Ectodermal cell (in vitro differentiated cells): Measurements from ENCODE around the gene DDOST.

ENCODE experiments used
- H3K27ac ChIP-seq: 2 replicates; pipeline ENCODE4 v1.7.0; 2013; ENCODE audit warnings: mild to moderate bottlenecking, low read depth, low read length; ENCODE audit not compliant: insufficient read depth, poor library complexity, severe bottlenecking
- H3K27me3 ChIP-seq: 2 replicates; pipeline ENCODE4 v1.7.0; 2013; ENCODE audit warnings: mild to moderate bottlenecking, low read length; ENCODE audit not compliant: insufficient read depth, control insufficient read depth, poor library complexity, severe bottlenecking
- H3K36me3 ChIP-seq: one replicate; pipeline ENCODE4 v1.7.0; 2013; ENCODE audit warnings: low read length; ENCODE audit not compliant: control insufficient read depth, insufficient read depth
- H3K4me1 ChIP-seq: one replicate; pipeline ENCODE4 v1.7.0; 2013; ENCODE audit warnings: low read length; ENCODE audit not compliant: control insufficient read depth, insufficient read depth
- H3K4me3 ChIP-seq: 2 replicates; pipeline ENCODE4 v1.7.0; 2013; ENCODE audit warnings: low read depth, low read length, control low read depth; ENCODE audit not compliant: insufficient read depth
- H3K9me3 ChIP-seq: 2 replicates; pipeline ENCODE4 v1.7.0; 2013; ENCODE audit warnings: mild to moderate bottlenecking, low read length, moderate library complexity; ENCODE audit not compliant: control insufficient read depth
- WGBS, 2 experiments: methylation state at CpG; one replicate each; pipeline ENCODE4 v1.1.7; 2013; ENCODE audit warnings: missing lambda C conversion rate in 2 of 2; 5-methylcytosine and 5-hydroxymethylcytosine counted together

Gene DDOST

GRCh38 chr1:20626524-20626923 lies 34.6 kb downstream of the DDOST start:
- Histone ChIP-seq H3K36me3 (no peaks in the 10 kb centered on the region), H3K4me1 (peaks cover 5% of the 10 kb centered on the region), H3K4me3 (no peak overlapping the region), H3K27ac (no peak overlapping the region), H3K9me3 (no peaks in the 10 kb centered on the region), H3K27me3 (no peaks in the 10 kb centered on the region)
- 82 to 100% methylated on average over 1 of the region's 1 CpG for WGBS, 2 experiments

GRCh38 chr1:20626098-20626427 lies 35.1 kb downstream of the DDOST start:
- H3K4me3 ChIP-seq: no peak overlapping the region

GRCh38 chr1:20625176-20626097 lies 35.7 kb downstream of the DDOST start:
- Histone ChIP-seq H3K27ac (no peak overlapping the region), H3K9me3 (no peaks in the 10 kb centered on the region), H3K4me3 (no peak overlapping the region), H3K4me1 (peaks cover 5% of the 10 kb centered on the region), H3K36me3 (no peaks in the 10 kb centered on the region), H3K27me3 (no peaks in the 10 kb centered on the region)
- WGBS, 2 experiments: 66% methylated on average over 3 of the region's 3 CpGs

More at GRCh38 chr1:20626098-20626427, 35.1 kb downstream of the DDOST start:
- 76 to 83% methylated on average over 1 of the region's 1 CpG for WGBS, 2 experiments
- Histone ChIP-seq H3K36me3 (no peaks in the 10 kb centered on the region), H3K27me3 (no peaks in the 10 kb centered on the region), H3K27ac (no peak overlapping the region), H3K9me3 (no peaks in the 10 kb centered on the region), H3K4me1 (peaks cover 5% of the 10 kb centered on the region)

GRCh38 chr1:20624709-20625108 lies 36.5 kb downstream of the DDOST start:
- WGBS, 2 experiments: 81% methylated on average over 1 of the region's 1 CpG

GRCh38 chr1:20621012-20621411 lies 40.2 kb downstream of the DDOST start:
- no peaks in the 10 kb centered on the region for H3K9me3 ChIP-seq
- H3K27ac ChIP-seq: no peak overlapping the region
- peaks cover 4% of the 10 kb centered on the region for H3K4me1 ChIP-seq
- no peak overlapping the region for H3K4me3 ChIP-seq
- H3K27me3 ChIP-seq: no peaks in the 10 kb centered on the region
- no peaks in the 10 kb centered on the region for H3K36me3 ChIP-seq
- WGBS, 2 experiments: 73 to 79% methylated on average over 6 of the region's 6 CpGs

More at GRCh38 chr1:20624709-20625108, 36.5 kb downstream of the DDOST start:
- H3K9me3 ChIP-seq: no peaks in the 10 kb centered on the region
- H3K36me3 ChIP-seq: no peaks in the 10 kb centered on the region
- H3K27ac ChIP-seq: no peak overlapping the region
- H3K27me3 ChIP-seq: no peaks in the 10 kb centered on the region
- peaks cover 5% of the 10 kb centered on the region for H3K4me1 ChIP-seq
- H3K4me3 ChIP-seq: no peak overlapping the region

- WGBS, 2 experiments: 98 to 100% methylated on average over 1 of the region's 1 CpG
These were observed 41.2 kb downstream of the DDOST start for GRCh38 chr1:20619999-20620398.

GRCh38 chr1:20618550-20618949 lies 42.6 kb downstream of the DDOST start:
- no peaks in the 10 kb centered on the region for H3K9me3 ChIP-seq
- no peak overlapping the region for H3K4me3 ChIP-seq
- no peaks in the 10 kb centered on the region for H3K36me3 ChIP-seq
- H3K4me1 ChIP-seq: peaks cover 4% of the 10 kb centered on the region
- 91 to 96% methylated on average over 4 of the region's 4 CpGs for whole genome bisulfite sequencing, 2 experiments
- no peaks in the 10 kb centered on the region for H3K27me3 ChIP-seq
- H3K27ac ChIP-seq: no peak overlapping the region

More at GRCh38 chr1:20619999-20620398, 41.2 kb downstream of the DDOST start:
- Histone ChIP-seq H3K9me3 (no peaks in the 10 kb centered on the region), H3K27ac (no peak overlapping the region), H3K36me3 (no peaks in the 10 kb centered on the region), H3K4me1 (peaks cover 4% of the 10 kb centered on the region), H3K27me3 (no peaks in the 10 kb centered on the region), H3K4me3 (no peak overlapping the region)

- H3K4me1 ChIP-seq: peaks cover 4% of the 10 kb centered on the region
- no peak overlapping the region for H3K4me3 ChIP-seq
- WGBS, 2 experiments: 96 to 100% methylated on average over 3 of the region's 3 CpGs
These were observed 44.2 kb downstream of the DDOST start for GRCh38 chr1:20616847-20617487.

GRCh38 chr1:20615946-20616846 lies 45.0 kb downstream of the DDOST start:
- H3K4me1 ChIP-seq: peaks cover 4% of the 10 kb centered on the region
- no peaks in the 10 kb centered on the region for H3K9me3 ChIP-seq
- WGBS, 2 experiments: 80 to 83% methylated on average over 19 to 20 of the region's 20 CpGs
- no peak overlapping the region for H3K4me3 ChIP-seq
- H3K27me3 ChIP-seq: no peaks in the 10 kb centered on the region
- H3K36me3 ChIP-seq: no peaks in the 10 kb centered on the region
- no peak overlapping the region for H3K27ac ChIP-seq

More at GRCh38 chr1:20616847-20617487, 44.2 kb downstream of the DDOST start:
- Histone ChIP-seq H3K9me3 (no peaks in the 10 kb centered on the region), H3K36me3 (no peaks in the 10 kb centered on the region), H3K27ac (no peak overlapping the region), H3K27me3 (no peaks in the 10 kb centered on the region)
